Nephron (organoid): Measurements from ENCODE around the gene KCNQ1.
A peak's percentile ranks its signal among the peaks of the same experiment; 100 is the strongest.

ENCODE experiments used
- H3K27ac Mint-ChIP-seq, 3 experiments: 2 replicates each; pipeline ENCODE4 v1.8.0; 2020; ENCODE audit warnings: mixed read lengths in 3 of 3, mild to moderate bottlenecking in 2 of 3, moderate library complexity in 1 of 3
- H3K27me3 Mint-ChIP-seq: 2 replicates; pipeline ENCODE4 v1.8.0; 2021; ENCODE audit warnings: low read depth, mild to moderate bottlenecking, moderate library complexity, mixed read lengths
- H3K36me3 Mint-ChIP-seq: 2 replicates; pipeline ENCODE4 v1.8.0; 2020; ENCODE audit warnings: low read depth, mixed read lengths
- H3K4me1 Mint-ChIP-seq: 2 replicates; pipeline ENCODE4 v1.8.0; 2020; ENCODE audit warnings: mixed read lengths
- H3K4me3 Mint-ChIP-seq, 3 experiments: 2 replicates each; pipeline ENCODE4 v1.8.0; 2020; ENCODE audit warnings: mild to moderate bottlenecking in 3 of 3, mixed read lengths in 3 of 3, moderate library complexity in 2 of 3
- H3K9me3 Mint-ChIP-seq: 2 replicates; pipeline ENCODE4 v1.8.0; 2020; ENCODE audit warnings: mixed read lengths
- CTCF ChIP-seq, 3 experiments: fragments of 200-600 bp; sonication (generic); IDR thresholded peaks; one replicate each; pipeline ENCODE4 v1.5.0; 2021; ENCODE audit warnings: antibody characterized with exemption in 3 of 3; ENCODE audit not compliant: unreplicated experiment in 3 of 3

Gene KCNQ1

DNA sequence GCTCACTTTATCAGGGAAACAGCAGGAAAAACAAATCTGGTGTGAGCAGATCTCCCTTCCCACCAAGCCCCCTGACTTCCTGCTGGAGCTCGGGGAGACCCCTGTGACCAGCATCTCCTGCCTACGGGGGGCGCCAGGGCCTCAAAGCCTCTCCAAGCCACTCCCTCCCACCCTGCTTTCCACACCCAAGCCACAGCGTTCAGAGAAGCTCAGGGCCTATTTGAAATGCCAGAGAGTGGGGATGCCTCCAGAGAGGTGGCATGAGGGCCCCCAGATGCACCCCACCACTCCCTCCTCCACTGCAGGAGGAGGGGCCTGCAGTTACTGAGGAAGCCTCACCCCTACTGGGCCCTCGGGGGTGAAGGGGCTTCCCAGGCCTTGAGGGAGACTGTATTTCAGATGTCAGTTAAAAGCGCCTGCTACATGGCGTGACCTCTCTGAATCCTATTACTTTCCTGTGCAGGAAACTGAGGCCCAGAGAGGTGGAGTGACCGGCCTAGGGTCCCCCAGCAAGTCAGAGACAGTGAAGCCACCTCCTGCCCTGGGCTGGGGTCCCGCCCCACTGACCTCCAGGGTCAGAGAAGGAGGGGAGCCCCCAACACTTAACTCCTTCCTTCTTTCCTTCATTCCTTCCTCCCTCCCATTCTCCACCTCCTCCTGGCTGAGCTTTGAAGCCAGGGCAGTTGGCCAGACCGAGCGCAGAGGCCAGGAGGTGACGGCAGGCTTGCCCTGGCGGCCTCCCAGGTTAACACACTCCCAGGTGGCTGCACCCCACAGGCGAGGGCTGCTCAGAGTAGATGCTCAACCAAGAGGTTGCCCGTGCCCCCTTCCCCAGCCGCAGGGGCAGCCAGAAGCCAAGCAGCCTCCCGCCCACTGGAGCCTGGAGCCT, 446.8 kb downstream of the KCNQ1 start:
- Mint-ChIP-seq H3K27ac (peak overlapping the region; percentile 76 to 82 (median 76)), H3K36me3 (no peaks in the 10 kb centered on the region), H3K27me3 (peaks cover 4% of the 10 kb centered on the region), H3K4me3 (peak overlapping the region; percentile 56 to 82 (median 79)), H3K9me3 (no peaks in the 10 kb centered on the region), H3K4me1 (peaks cover 28% of the 10 kb centered on the region)
- no peak for TF ChIP-seq CTCF (IDR thresholded peaks at IDR 0.05; ENCODE audit: unreplicated experiment in 3 of 3)

GRCh38 chr11:2892215-2892966, 447.6 kb downstream of the KCNQ1 start:
- Mint-ChIP-seq H3K4me1 (peaks cover 20% of the 10 kb centered on the region), H3K4me3 (peak overlapping the region; percentile 76 to 82 (median 79)), H3K27me3 (peaks cover 4% of the 10 kb centered on the region), H3K9me3 (no peaks in the 10 kb centered on the region), H3K36me3 (no peaks in the 10 kb centered on the region), H3K27ac (peak overlapping the region; percentile 76 to 82 (median 78))
- peak; percentile 98 to 99 (median 98) for TF ChIP-seq CTCF (IDR thresholded peaks at IDR 0.05; ENCODE audit: unreplicated experiment in 3 of 3)

DNA sequence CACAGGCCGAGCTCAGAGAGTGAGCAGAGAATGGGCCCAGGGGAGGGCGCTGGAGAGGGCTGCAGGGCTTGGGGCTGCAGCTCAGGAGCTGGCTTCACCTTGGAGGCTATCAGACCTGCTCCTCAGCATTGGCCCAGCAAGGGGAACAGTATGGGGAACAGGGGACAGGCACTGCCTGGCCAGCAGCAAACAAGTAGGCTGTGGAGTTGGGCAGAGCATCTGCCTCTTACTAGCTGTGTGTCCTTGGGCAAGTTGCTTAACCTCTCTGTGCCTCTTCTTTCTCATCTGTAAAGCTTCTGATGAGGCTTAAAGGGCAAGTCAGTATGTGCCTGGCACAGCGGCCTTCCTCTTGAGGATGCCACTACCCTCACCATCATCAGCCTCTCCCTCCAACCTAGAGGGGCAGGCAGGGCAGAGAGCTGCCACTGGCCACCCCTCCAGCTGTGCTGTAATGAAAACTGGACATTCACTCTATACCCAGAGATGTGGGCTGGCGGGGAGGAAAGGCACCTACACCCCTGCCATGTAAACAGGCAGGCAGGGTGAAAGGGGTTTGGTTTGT, 448.2 kb downstream of the KCNQ1 start:
- TF ChIP-seq CTCF (IDR thresholded peaks at IDR 0.05; ENCODE audit: unreplicated experiment in 3 of 3), result no peak
- H3K27me3 Mint-ChIP-seq, result peaks cover 4% of the 10 kb centered on the region
- H3K27ac Mint-ChIP-seq, result peak overlapping the region; percentile 76 to 82 (median 78)
- H3K9me3 Mint-ChIP-seq, result no peaks in the 10 kb centered on the region
- H3K4me3 Mint-ChIP-seq, result peak overlapping the region; percentile 76 to 82 (median 79)
- H3K36me3 Mint-ChIP-seq, result no peaks in the 10 kb centered on the region
- peaks cover 13% of the 10 kb centered on the region for H3K4me1 Mint-ChIP-seq

DNA sequence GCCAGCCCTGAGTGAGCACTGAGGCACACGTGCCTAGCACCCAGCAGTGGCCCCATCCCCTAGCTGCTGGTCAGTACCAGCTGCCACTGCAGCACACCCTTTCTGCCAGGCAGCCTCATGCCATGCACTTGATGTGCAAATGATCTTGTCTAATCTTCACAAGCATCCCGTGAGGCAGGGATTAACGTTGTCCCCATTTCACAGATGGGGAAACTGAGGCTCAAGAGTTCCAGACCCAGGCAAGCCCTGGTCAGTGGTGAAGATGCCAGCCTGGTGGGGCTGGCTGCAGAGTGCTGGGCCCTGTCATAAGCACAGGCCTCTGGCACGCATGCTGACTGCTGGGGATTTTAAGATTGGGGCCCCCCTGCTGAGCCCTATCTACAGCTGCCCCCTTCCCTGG, 449.1 kb downstream of the KCNQ1 start:
- H3K9me3 Mint-ChIP-seq, result no peaks in the 10 kb centered on the region
- no peak for TF ChIP-seq CTCF (IDR thresholded peaks at IDR 0.05; ENCODE audit: unreplicated experiment in 3 of 3)
- no peaks in the 10 kb centered on the region for H3K36me3 Mint-ChIP-seq
- H3K4me3 Mint-ChIP-seq, result peak overlapping the region; percentile 25 to 35 (median 28)
- peaks cover 4% of the 10 kb centered on the region for H3K27me3 Mint-ChIP-seq
- no peak overlapping the region for H3K27ac Mint-ChIP-seq
- H3K4me1 Mint-ChIP-seq, result peaks cover 4% of the 10 kb centered on the region

DNA sequence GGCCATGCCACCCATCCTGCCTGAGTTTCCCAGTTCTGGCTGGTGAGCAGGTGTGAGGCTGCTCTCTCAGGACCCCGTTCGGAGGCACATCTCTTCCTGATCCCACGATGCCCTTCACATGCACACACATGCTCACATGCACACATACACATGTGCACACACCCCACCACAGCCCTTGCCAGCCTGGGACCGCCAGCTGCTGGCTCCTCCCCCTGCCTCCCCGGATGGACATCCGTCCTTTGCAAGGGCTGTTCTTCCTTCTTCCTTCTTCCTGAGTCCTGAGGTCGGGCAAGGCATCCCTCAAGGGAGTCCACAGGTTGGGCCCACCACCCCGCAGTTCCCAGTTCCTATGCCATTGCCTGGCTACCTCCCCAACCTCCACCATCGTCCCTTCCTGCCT, 451.2 kb downstream of the KCNQ1 start:
- no peaks in the 10 kb centered on the region for H3K36me3 Mint-ChIP-seq
- no peak for TF ChIP-seq CTCF (IDR thresholded peaks at IDR 0.05; ENCODE audit: unreplicated experiment in 3 of 3)
- no peak overlapping the region for H3K27ac Mint-ChIP-seq
- H3K9me3 Mint-ChIP-seq, result no peaks in the 10 kb centered on the region
- H3K4me3 Mint-ChIP-seq, result peak overlapping the region in 1 of 3 experiments; percentile 22
- H3K27me3 Mint-ChIP-seq, result peaks cover 16% of the 10 kb centered on the region
- H3K4me1 Mint-ChIP-seq, result peaks cover 4% of the 10 kb centered on the region
